NT2/D1 (cell line): ENCODE measurements around the gene BIRC6.

ENCODE experiments used
- DNase-seq: peaks from one replicate; pipeline ENCODE4 v3.0.0-alpha.2; 2011; ENCODE audit warnings: low read depth, low spot score
- H3K27me3 ChIP-seq: 2 replicates; pipeline ENCODE4 v1.6.0; 2011; ENCODE audit warnings: mild to moderate bottlenecking; ENCODE audit not compliant: insufficient read length, insufficient read depth
- H3K36me3 ChIP-seq: 2 replicates; pipeline ENCODE4 v1.6.1; 2011; ENCODE audit warnings: mild to moderate bottlenecking, low read length, mixed read lengths; ENCODE audit not compliant: insufficient read depth, insufficient read length
- H3K4me1 ChIP-seq: 2 replicates; pipeline ENCODE4 v1.5.1; 2011; ENCODE audit not compliant: insufficient read depth, insufficient read length
- H3K4me3 ChIP-seq: 2 replicates; pipeline ENCODE4 v1.5.1; 2011; ENCODE audit warnings: low read depth; ENCODE audit not compliant: insufficient read length
- H3K9ac ChIP-seq: 2 replicates; pipeline ENCODE4 v1.6.0; 2011; ENCODE audit warnings: low read depth; ENCODE audit not compliant: insufficient read length
- H3K9me3 ChIP-seq: 2 replicates; pipeline ENCODE4 v1.5.1; 2011; ENCODE audit warnings: mild to moderate bottlenecking, low read length; ENCODE audit not compliant: insufficient read depth
- SUZ12 ChIP-seq: IDR thresholded peaks from 2 replicates; pipeline ENCODE4 v1.6.1; 2011; ENCODE audit not compliant: insufficient read length, insufficient read depth; ENCODE audit errors: extremely low read depth
- YY1 ChIP-seq: IDR thresholded peaks from 2 replicates; pipeline ENCODE4 v1.6.1; 2011; ENCODE audit not compliant: insufficient read length, insufficient read depth
- ZNF274 ChIP-seq: IDR thresholded peaks from 2 replicates; pipeline ENCODE4 v1.6.1; 2011; ENCODE audit warnings: mild to moderate bottlenecking, low read depth, low read length

The BIRC6 gene

GRCh38 chr2:32498306-32498705 is 141.5 kb downstream of the BIRC6 start:
- H3K36me3 ChIP-seq, result peaks cover 29% of the 10 kb centered on the region

GRCh38 chr2:32502941-32503340 is 146.1 kb downstream of the BIRC6 start:
- no peak for DNase-seq
- Histone ChIP-seq H3K27me3 (no peaks in the 10 kb centered on the region), H3K9me3 (no peaks in the 10 kb centered on the region), H3K4me3 (no peak overlapping the region), H3K9ac (no peak overlapping the region), H3K36me3 (peaks cover 44% of the 10 kb centered on the region), H3K4me1 (no peaks in the 10 kb centered on the region)
- no peak for TF ChIP-seq ZNF274
- no peak for TF ChIP-seq SUZ12
- no peak for TF ChIP-seq YY1

More at GRCh38 chr2:32498306-32498705, 141.5 kb downstream of the BIRC6 start:
- no peaks in the 10 kb centered on the region for H3K9me3 ChIP-seq
- H3K4me3 ChIP-seq, result no peak overlapping the region
- H3K27me3 ChIP-seq, result no peaks in the 10 kb centered on the region
- TF ChIP-seq SUZ12, result no peak
- DNase-seq, result no peak
- no peak overlapping the region for H3K9ac ChIP-seq
- peaks cover 2% of the 10 kb centered on the region for H3K4me1 ChIP-seq

- H3K27me3 ChIP-seq, result no peaks in the 10 kb centered on the region
- H3K9me3 ChIP-seq, result no peaks in the 10 kb centered on the region
- H3K4me1 ChIP-seq, result no peaks in the 10 kb centered on the region
- no peak for DNase-seq
- H3K4me3 ChIP-seq, result no peak overlapping the region
- TF ChIP-seq SUZ12, result no peak
- no peak for TF ChIP-seq ZNF274
- no peak for TF ChIP-seq YY1
- no peak overlapping the region for H3K9ac ChIP-seq
- H3K36me3 ChIP-seq, result peaks cover 44% of the 10 kb centered on the region
Measured at GRCh38 chr2:32504877-32505478, 148.2 kb downstream of the BIRC6 start.

GRCh38 chr2:32506446-32506845 is 149.6 kb downstream of the BIRC6 start:
- H3K4me3 ChIP-seq, result no peak overlapping the region
- no peak overlapping the region for H3K9ac ChIP-seq
- TF ChIP-seq YY1 (no peak), ZNF274 (no peak), SUZ12 (no peak)
- H3K36me3 ChIP-seq, result peaks cover 52% of the 10 kb centered on the region
- H3K27me3 ChIP-seq, result no peaks in the 10 kb centered on the region
- H3K9me3 ChIP-seq, result no peaks in the 10 kb centered on the region
- H3K4me1 ChIP-seq, result no peaks in the 10 kb centered on the region
- DNase-seq, result no peak

GRCh38 chr2:32514946-32515345 is 158.1 kb downstream of the BIRC6 start:
- H3K4me1 ChIP-seq, result no peaks in the 10 kb centered on the region
- H3K27me3 ChIP-seq, result no peaks in the 10 kb centered on the region
- TF ChIP-seq YY1 (no peak), ZNF274 (no peak), SUZ12 (no peak)
- DNase-seq, result no peak
- peaks cover 56% of the 10 kb centered on the region for H3K36me3 ChIP-seq
- H3K9me3 ChIP-seq, result no peaks in the 10 kb centered on the region
- H3K9ac ChIP-seq, result no peak overlapping the region
- no peak overlapping the region for H3K4me3 ChIP-seq

GRCh38 chr2:32516567-32516966 is 159.7 kb downstream of the BIRC6 start:
- peaks cover 53% of the 10 kb centered on the region for H3K36me3 ChIP-seq
- no peaks in the 10 kb centered on the region for H3K27me3 ChIP-seq
- H3K4me3 ChIP-seq, result no peak overlapping the region
- H3K9ac ChIP-seq, result no peak overlapping the region
- no peak for TF ChIP-seq ZNF274
- H3K4me1 ChIP-seq, result no peaks in the 10 kb centered on the region
- DNase-seq, result no peak
- H3K9me3 ChIP-seq, result no peaks in the 10 kb centered on the region

- H3K9ac ChIP-seq, result no peak overlapping the region
- DNase-seq, result no peak
- peaks cover 46% of the 10 kb centered on the region for H3K36me3 ChIP-seq
- no peaks in the 10 kb centered on the region for H3K9me3 ChIP-seq
- TF ChIP-seq SUZ12 (no peak), ZNF274 (no peak), YY1 (no peak)
- no peaks in the 10 kb centered on the region for H3K4me1 ChIP-seq
- no peak overlapping the region for H3K4me3 ChIP-seq
- H3K27me3 ChIP-seq, result no peaks in the 10 kb centered on the region
Measured at GRCh38 chr2:32522770-32523169, 165.9 kb downstream of the BIRC6 start.

- DNase-seq, result no peak
- peaks cover 40% of the 10 kb centered on the region for H3K36me3 ChIP-seq
- H3K9me3 ChIP-seq, result no peaks in the 10 kb centered on the region
- no peaks in the 10 kb centered on the region for H3K4me1 ChIP-seq
- H3K27me3 ChIP-seq, result no peaks in the 10 kb centered on the region
- no peak overlapping the region for H3K9ac ChIP-seq
- H3K4me3 ChIP-seq, result no peak overlapping the region
- TF ChIP-seq SUZ12 (no peak), ZNF274 (no peak), YY1 (no peak)
Measured at GRCh38 chr2:32523686-32524085, 166.9 kb downstream of the BIRC6 start.
